GM18907 (cell line): ENCODE results near the gene TTC33.

ENCODE experiments used
- ATAC-seq: cut with Tn5 transposase; IDR thresholded peaks from one replicate; pipeline ENCODE4 v1.9.1; 2021; ENCODE audit warnings: mild to moderate bottlenecking, moderate library complexity; ENCODE audit not compliant: unreplicated experiment

TTC33 gene

DNA sequence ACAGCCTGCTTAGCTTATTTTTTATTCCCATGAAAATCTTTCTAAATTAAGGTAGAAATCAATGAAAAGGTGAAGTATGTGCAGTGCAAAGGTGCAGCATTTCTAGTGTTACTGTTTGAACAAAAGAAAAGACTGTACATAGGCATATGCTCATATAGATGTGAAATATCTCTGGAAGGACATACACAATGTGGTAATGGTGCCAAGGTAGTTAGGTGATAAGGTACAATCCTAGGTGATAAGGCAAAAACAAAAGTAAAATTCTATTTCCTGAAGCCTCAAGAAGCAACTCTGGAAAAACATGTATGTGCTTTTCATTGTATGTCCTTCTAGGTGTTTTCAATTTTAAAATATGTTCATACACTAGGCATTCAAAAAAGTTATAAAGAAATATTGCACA, 215.5 kb downstream of the TTC33 start:
- ATAC-seq: no peak

DNA sequence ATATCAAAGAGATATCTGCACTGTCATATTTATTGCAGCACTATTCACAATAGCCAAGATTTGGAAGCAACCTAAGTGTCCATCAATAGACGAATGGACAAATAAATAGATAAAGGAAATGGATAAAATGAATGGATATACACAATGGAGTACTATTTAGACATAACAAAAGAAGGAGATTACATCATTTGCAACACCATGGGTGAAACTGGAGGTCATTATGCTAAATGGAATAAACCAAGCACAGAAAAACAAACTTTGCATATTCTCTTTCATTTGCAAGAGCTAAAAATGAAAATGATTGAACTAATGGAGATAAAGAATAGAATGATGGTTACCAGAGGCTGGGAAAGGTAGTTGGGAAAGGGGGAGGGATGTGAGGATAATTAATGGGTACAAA, 231.1 kb downstream of the TTC33 start:
- no peak for ATAC-seq

DNA sequence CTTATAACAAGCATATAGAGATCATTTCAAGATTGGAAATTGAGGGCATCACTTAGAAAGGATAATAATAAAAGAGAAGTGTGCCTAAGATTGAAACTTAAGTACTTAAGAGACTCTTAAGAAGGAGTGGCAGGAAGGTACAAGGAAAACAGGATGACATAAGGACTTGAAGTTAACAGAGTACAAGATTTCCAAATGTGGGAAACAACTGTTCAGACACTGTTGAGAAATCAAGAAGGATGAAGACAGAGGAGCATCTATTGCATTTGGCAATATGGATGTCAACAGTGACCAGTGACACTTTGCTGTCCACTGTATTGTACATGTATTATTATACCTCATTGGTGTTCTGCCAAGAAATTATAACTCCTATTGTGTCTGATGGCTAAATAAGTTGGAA, 233.8 kb downstream of the TTC33 start:
- no peak for ATAC-seq

- ATAC-seq: no peak
Observed at GRCh38 chr5:40521108-40521785, 234.5 kb downstream of the TTC33 start.

- no peak for ATAC-seq
Observed at GRCh38 chr5:40518485-40518917, 237.3 kb downstream of the TTC33 start.

GRCh38 chr5:40515476-40515875, 240.3 kb downstream of the TTC33 start:
- no peak for ATAC-seq

DNA sequence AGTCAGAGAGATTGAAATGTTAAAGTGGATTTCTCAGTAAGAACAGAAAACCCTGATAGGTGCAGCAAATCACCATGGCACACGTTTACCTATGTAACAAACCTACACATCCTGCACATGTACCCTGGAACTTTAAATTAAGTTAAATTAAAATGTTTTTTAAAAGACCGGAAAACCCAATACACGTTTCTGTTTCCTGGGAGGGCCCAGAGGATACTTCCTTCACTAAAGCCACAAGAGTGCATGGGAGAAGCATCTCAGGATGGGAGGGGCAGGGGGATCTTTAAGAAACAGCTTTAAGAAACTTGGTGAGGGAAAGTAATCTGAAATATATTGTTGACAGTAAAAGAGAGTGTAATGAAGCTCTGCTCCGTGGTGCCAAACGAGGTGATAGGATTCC, 240.8 kb downstream of the TTC33 start:
- no peak for ATAC-seq

GRCh38 chr5:40511801-40512200, 244.0 kb downstream of the TTC33 start:
- ATAC-seq: no peak

GRCh38 chr5:40507095-40507494, 248.7 kb downstream of the TTC33 start:
- ATAC-seq: no peak

DNA sequence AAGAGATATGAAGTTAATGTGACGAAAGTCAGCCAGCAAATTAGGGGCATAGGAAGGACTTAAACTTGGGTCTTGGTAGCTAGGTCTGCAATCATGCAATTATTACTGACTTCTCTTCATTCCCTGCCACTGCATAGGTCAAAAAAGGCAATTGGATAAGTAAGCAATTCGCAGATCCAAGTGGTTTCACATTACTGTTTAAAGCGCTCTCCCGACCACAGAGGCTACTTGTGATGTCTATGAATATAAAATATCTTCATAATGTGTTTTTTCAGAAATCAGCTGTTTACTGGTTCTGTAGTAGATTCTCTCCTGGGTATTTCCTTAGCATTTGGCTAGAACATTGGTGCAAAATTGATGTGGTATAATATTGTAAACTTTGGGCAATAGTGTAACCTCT, 250.7 kb downstream of the TTC33 start:
- no peak for ATAC-seq

GRCh38 chr5:40503439-40503838, 252.3 kb downstream of the TTC33 start:
- ATAC-seq: no peak

DNA sequence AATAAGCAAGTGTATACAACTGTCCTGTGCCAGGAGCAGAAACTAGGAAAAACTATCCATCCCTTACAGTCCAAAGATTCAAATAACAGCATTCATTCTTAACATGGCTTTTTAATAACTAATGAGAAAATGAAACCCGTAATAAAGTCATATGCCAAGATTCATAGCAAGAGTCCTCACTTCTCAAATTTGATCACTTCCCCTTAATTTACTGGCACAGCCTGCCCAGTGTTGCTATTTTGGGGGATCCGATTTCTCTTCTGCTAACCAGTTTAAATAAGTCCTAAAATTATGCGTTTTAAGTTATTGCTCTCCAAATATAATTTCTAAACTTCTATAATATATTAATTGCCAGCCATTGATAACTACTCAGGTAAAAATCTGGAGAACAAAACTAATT, 253.0 kb downstream of the TTC33 start:
- ATAC-seq: peak; percentile 78

DNA sequence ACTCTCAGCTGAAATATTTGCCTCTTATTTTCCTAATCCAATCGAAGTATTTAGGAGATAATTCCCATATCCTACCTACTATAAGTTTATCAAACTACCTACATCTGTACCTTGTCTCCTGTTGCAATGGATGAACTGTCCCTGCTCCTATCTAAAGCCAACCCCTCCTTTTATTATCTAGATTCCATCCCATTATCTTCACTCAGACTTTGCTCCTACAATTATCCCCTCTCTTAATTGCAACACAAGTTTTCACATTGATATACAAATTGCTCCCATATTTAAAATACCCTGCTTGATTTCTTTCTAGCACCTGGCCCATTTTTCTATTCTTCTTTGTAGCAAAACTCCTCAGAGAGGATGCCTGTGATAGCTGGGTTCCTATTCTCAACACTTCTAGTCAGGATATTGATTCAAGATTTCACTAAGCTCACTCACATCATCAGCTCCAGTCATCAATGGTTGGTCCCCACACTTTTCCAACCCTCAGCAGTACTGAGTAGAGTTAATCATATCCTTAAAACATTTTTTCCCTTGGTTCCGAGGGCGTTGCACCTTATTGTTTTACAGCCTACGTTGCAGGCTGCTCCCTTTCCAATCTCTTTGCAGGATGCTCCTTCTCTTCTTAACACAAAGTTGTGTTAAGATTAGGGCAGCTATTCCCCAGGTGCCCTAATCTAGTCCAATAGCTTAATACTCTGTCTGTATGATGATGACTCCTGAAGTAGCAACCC, 253.9 kb downstream of the TTC33 start:
- no peak for ATAC-seq

DNA sequence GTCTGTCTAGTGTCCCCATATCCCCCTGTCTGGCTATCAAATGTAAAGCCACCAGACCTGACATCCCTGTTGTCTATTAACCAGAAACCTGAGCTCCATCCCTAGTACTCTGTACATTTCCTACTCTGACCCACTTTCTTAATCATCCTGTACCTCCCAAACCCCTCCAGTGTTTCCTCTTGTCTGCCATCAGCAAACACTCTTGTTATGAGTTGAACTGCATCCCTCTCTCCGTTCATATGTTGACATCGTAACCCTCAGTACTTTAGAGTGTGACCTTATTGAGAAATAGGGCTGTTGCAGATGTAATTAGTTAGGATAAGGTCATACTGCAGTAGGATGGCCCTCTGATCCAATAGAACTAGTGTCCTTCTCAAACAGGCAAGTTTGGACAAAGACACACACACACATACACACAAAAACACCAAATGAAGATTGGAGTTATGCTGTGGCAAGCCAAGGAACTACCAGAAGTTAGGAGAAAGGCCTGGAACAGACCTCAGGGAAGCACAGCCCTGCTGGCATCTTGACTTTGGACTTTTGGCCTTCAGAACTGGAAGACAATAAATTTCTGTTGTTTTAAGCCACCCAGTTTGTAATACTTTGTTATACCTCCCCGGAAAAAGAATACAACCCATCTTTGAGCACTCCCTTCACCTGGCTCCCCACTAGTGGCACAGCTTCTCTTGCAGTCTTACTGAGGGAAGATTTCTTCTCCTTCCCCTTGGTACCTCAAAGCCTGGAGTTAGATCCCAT, 256.1 kb downstream of the TTC33 start:
- no peak for ATAC-seq

DNA sequence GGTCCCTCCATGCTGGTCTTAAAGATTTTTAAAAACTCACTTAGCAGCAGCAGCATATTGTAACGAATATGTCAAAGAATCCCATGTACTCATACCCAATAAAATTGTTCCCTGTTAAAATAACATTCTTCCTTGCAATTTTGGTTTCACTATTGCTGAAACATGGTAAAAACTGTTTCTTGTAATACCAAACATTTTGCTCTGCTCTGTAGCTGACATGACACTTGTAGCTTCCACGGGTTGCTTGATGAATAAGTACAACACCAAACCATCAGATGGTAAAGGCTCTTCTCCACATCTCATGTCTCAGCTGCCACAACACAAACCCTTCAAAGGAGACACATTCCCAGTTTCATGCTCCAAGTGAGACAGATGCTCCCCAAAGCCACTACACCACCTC, 256.8 kb downstream of the TTC33 start:
- no peak for ATAC-seq

- no peak for ATAC-seq
Observed at GRCh38 chr5:40497573-40497972, 258.2 kb downstream of the TTC33 start.

DNA sequence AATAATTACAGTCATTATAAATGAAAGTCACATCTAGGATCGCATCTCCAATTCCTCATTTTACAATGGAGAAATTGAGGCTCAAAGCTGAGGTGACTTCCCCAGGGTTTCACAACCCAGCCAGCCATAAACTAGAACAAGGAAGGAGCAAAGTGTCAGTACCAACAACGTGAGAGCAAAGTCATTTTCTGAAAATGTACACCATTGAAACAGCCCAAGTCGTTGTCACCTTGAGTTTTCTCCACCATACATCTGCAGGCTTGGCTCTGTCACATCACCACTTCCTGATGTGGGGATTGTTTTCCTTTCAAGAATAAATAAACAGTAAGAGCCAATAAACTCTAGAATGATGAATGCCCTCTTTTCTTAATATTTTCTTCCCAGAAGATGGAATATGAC, 260.5 kb downstream of the TTC33 start:
- no peak for ATAC-seq

GRCh38 chr5:40494631-40495236, 261.0 kb downstream of the TTC33 start:
- no peak for ATAC-seq

GRCh38 chr5:40492056-40492455, 263.7 kb downstream of the TTC33 start:
- ATAC-seq: no peak

GRCh38 chr5:40491644-40492043, 264.1 kb downstream of the TTC33 start:
- ATAC-seq: no peak

DNA sequence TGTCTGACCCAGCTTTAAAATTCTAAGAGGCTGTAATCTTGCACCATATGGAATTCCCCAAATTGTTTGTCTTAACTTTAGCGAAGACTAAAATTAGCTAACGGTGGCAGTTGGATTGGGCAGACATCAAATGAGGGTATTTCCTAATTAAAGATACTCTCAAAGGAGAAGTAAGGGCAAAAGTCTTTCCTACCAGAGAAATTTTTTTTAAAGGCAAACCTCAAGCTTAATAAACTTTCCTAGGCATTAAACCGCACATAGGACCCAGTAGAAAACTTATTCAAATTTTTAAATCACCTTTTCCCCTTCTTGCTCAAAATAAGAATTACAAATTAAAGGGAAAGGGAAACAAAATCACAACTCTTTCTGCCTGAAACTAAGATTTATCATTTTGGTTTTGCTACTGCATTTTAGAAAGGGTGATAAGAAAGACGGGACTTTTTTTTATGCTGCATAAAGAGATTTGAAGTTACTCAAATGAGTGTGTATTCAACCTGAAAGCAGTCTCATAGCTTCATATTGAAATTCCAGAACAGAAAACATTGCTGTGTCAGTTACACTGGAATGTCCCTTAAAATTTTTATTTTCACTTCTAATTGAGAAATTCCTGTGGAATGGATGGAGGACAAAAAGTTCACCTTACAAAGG, 265.2 kb downstream of the TTC33 start:
- peak; percentile 52 for ATAC-seq
